H9 (cell line): ENCODE measurements around the gene SLC7A6. TPM values are rescaled to one million over a fixed set of nuclear protein-coding genes. Genes with fewer than 3 reads are reported as not detected.
A peak's percentile ranks its signal among the peaks of the same experiment; 100 is the strongest.

ENCODE experiments used
- DNase-seq: peaks from one replicate; pipeline ENCODE4 v3.0.0-alpha.2; 2017
- H2AFZ ChIP-seq: one replicate; pipeline ENCODE4 v1.6.1; 2013; ENCODE audit warnings: mild to moderate bottlenecking, low read length, control low read depth, moderate library complexity
- H2AK5ac ChIP-seq: 2 replicates; pipeline ENCODE4 v1.6.1; 2013; ENCODE audit warnings: low read length, control low read depth, mixed read lengths; ENCODE audit not compliant: insufficient read length
- H2BK120ac ChIP-seq: one replicate; pipeline ENCODE4 v1.6.1; 2013; ENCODE audit warnings: low read depth, mild to moderate bottlenecking, low read length, control low read depth, inconsistent platforms; ENCODE audit not compliant: poor library complexity, severe bottlenecking
- H2BK12ac ChIP-seq: 2 replicates; pipeline ENCODE4 v1.6.1; 2013; ENCODE audit warnings: low read length, control low read depth, mixed read lengths, low read depth; ENCODE audit not compliant: insufficient read length
- H2BK15ac ChIP-seq: 2 replicates; pipeline ENCODE4 v1.6.1; 2013; ENCODE audit warnings: low read depth, low read length, control low read depth
- H2BK20ac ChIP-seq: one replicate; pipeline ENCODE4 v1.6.1; 2013; ENCODE audit warnings: low read depth, mild to moderate bottlenecking, low read length, control low read depth, inconsistent platforms; ENCODE audit not compliant: poor library complexity, severe bottlenecking
- H2BK5ac ChIP-seq: 2 replicates; pipeline ENCODE4 v1.6.1; 2013; ENCODE audit warnings: low read length, control low read depth, mixed read lengths; ENCODE audit not compliant: insufficient read length
- H3K14ac ChIP-seq: 2 replicates; pipeline ENCODE4 v1.6.1; 2013; ENCODE audit warnings: low read length, control low read depth; ENCODE audit not compliant: insufficient read depth
- H3K18ac ChIP-seq: 2 replicates; pipeline ENCODE4 v1.6.1; 2013; ENCODE audit warnings: low read depth, mild to moderate bottlenecking, mixed read lengths, low read length, control low read depth; ENCODE audit not compliant: insufficient read length
- H3K23ac ChIP-seq: 2 replicates; pipeline ENCODE4 v1.6.1; 2013; ENCODE audit warnings: low read length, control low read depth, mixed read lengths, low read depth; ENCODE audit not compliant: insufficient read length
- H3K23me2 ChIP-seq: 2 replicates; pipeline ENCODE4 v1.6.1; 2013; ENCODE audit warnings: low read depth, mild to moderate bottlenecking, mixed read lengths, low read length, control low read depth; ENCODE audit not compliant: insufficient read length, poor library complexity, severe bottlenecking
- H3K27ac ChIP-seq: 2 replicates; pipeline ENCODE4 v1.5.1; 2013; ENCODE audit warnings: low read length, control low read depth, mixed read lengths, low read depth; ENCODE audit not compliant: insufficient read length
- H3K27me3 ChIP-seq: 2 replicates; pipeline ENCODE4 v1.6.1; 2013; ENCODE audit warnings: low read length, control low read depth, inconsistent platforms; ENCODE audit not compliant: insufficient read depth
- H3K4ac ChIP-seq: 2 replicates; pipeline ENCODE4 v1.6.1; 2013; ENCODE audit warnings: low read depth, mild to moderate bottlenecking, control low read depth, inconsistent platforms, low read length, moderate library complexity
- H3K4me1 ChIP-seq: 2 replicates; pipeline ENCODE4 v1.6.1; 2013; ENCODE audit warnings: low read length, control low read depth, inconsistent platforms; ENCODE audit not compliant: insufficient read depth
- H3K4me2 ChIP-seq: 2 replicates; pipeline ENCODE4 v1.6.1; 2013; ENCODE audit warnings: low read length, control low read depth, mixed read lengths; ENCODE audit not compliant: insufficient read length, insufficient read depth
- H3K56ac ChIP-seq: 2 replicates; pipeline ENCODE4 v1.6.1; 2013; ENCODE audit warnings: low read depth, mild to moderate bottlenecking, mixed read lengths, low read length, control low read depth; ENCODE audit not compliant: insufficient read length
- H3K79me1 ChIP-seq: 2 replicates; pipeline ENCODE4 v1.6.1; 2013; ENCODE audit warnings: low read depth, mild to moderate bottlenecking, moderate library complexity, low read length, control low read depth, inconsistent platforms; ENCODE audit not compliant: insufficient read depth, poor library complexity, severe bottlenecking
- H3K79me2 ChIP-seq: 2 replicates; pipeline ENCODE4 v1.6.1; 2013; ENCODE audit warnings: low read length, control low read depth, inconsistent platforms; ENCODE audit not compliant: insufficient read depth
- H3K9ac ChIP-seq: 2 replicates; pipeline ENCODE4 v1.6.1; 2013; ENCODE audit warnings: low read length, control low read depth, mixed read lengths; ENCODE audit not compliant: insufficient read length; ENCODE audit errors: extremely low read depth
- H3K9me3 ChIP-seq: one replicate; pipeline ENCODE4 v1.6.1; 2013; ENCODE audit warnings: low read depth, low read length, inconsistent platforms; ENCODE audit not compliant: control insufficient read depth
- H3T11ph ChIP-seq: one replicate; pipeline ENCODE4 v1.6.1; 2013; ENCODE audit warnings: mild to moderate bottlenecking, low read length, control low read depth, inconsistent platforms
- H4K20me1 ChIP-seq: one replicate; pipeline ENCODE4 v1.6.1; 2013; ENCODE audit not compliant: control insufficient read depth, insufficient read length, insufficient read depth
- H4K5ac ChIP-seq: 2 replicates; pipeline ENCODE4 v1.6.1; 2013; ENCODE audit warnings: low read depth, mild to moderate bottlenecking, mixed read lengths, low read length, control low read depth; ENCODE audit not compliant: insufficient read length
- H4K8ac ChIP-seq: replicated peaks from 2 replicates; pipeline ENCODE4 v1.6.1; 2013; ENCODE audit warnings: low read length, control low read depth, mixed read lengths, low read depth; ENCODE audit not compliant: insufficient read length
- H4K91ac ChIP-seq: 2 replicates; pipeline ENCODE4 v1.6.1; 2013; ENCODE audit warnings: low read depth, mild to moderate bottlenecking, moderate library complexity, mixed read lengths, low read length, control low read depth; ENCODE audit not compliant: insufficient read length
- H3K27ac Mint-ChIP-seq, 3 experiments: 2 replicates in 2 of 3; 3 replicates in 1 of 3; pipeline ENCODE4 v1.8.0; 2020 to 2021; ENCODE audit warnings: mixed read lengths in 3 of 3, mild to moderate bottlenecking in 1 of 3, moderate library complexity in 1 of 3
- H3K27me3 Mint-ChIP-seq: 2 replicates; pipeline ENCODE4 v1.8.0; 2021; ENCODE audit warnings: low read depth, mild to moderate bottlenecking, moderate library complexity, mixed read lengths
- H3K36me3 Mint-ChIP-seq, 3 experiments: 2 replicates in 2 of 3; 3 replicates in 1 of 3; pipeline ENCODE4 v1.8.0; 2020 to 2021; ENCODE audit warnings: low read depth in 3 of 3, mixed read lengths in 3 of 3; ENCODE audit not compliant: insufficient read depth in 1 of 3
- H3K4me1 Mint-ChIP-seq, 2 experiments: 2 replicates each; pipeline ENCODE4 v1.8.0; 2020; ENCODE audit warnings: mixed read lengths in 2 of 2
- H3K4me3 Mint-ChIP-seq, 2 experiments: 2 replicates in 1 of 2; 3 replicates in 1 of 2; pipeline ENCODE4 v1.8.0; 2020 to 2021; ENCODE audit warnings: mild to moderate bottlenecking in 2 of 2, mixed read lengths in 2 of 2, moderate library complexity in 1 of 2
- H3K9me3 Mint-ChIP-seq, 2 experiments: 2 replicates in 1 of 2; 3 replicates in 1 of 2; pipeline ENCODE4 v1.8.0; 2020; ENCODE audit warnings: mild to moderate bottlenecking in 2 of 2, mixed read lengths in 2 of 2, moderate library complexity in 1 of 2
- WGBS: extraction: QIAGEN DNeasy Blood & Tissue Kit; methylation state at CpG from one replicate; pipeline ENCODE4 v1.1.7; 2013; ENCODE audit warnings: missing lambda C conversion rate, low lambda C conversion rate, mixed read lengths; ENCODE audit not compliant: insufficient read length; ENCODE audit errors: extremely low coverage; 5-methylcytosine and 5-hydroxymethylcytosine counted together
- total RNA-seq: library from RNA; stranded (reverse); gene quantifications from 2 replicates; pipeline ENCODE4 v1.2.1, GENCODE V29; 2021
- TF ChIP-seq, protein P1 (sequence below): fragments of 200-600 bp; sonication (generic); conservative IDR thresholded peaks from 3 replicates; pipeline ENCODE4 v1.8.0; 2021; ENCODE audit warnings: antibody characterized with exemption, mild to moderate bottlenecking

SLC7A6 gene
- total RNA-seq, 1 experiment from 2014 or later = 21.1 TPM

DNA sequence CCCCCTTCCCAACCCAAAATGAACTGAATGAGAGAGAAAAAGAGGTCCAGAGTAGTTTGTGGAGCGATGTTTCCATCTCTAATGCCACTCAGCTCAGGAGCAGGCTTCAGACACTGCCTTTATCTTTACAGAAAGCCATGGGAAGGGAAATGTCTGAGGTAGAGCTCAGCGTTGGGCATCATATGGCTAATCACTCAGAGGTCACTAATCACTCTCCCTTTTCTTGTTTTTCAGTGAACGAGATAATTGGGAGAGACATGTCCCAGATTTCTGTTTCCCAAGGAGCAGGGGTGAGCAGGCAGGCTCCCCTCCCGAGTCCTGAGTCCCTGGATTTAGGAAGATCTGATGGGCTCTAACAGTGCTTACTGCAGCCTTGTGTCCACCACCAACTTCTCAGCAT, 38.2 kb upstream of the SLC7A6 start:
- Histone ChIP-seq H4K8ac (no peak overlapping the region), H3K56ac (no peak overlapping the region), H4K5ac (no peak overlapping the region), H2BK120ac (no peak overlapping the region), H2BK15ac (no peak overlapping the region), H3K18ac (no peak overlapping the region), H3T11ph (no peak overlapping the region), H3K9me3 (no peaks in the 10 kb centered on the region), H4K20me1 (no peaks in the 10 kb centered on the region), H2AK5ac (no peak overlapping the region), H3K23ac (no peak overlapping the region), H3K79me2 (no peaks in the 10 kb centered on the region), H2BK5ac (no peak overlapping the region), H3K4me2 (no peak overlapping the region), H3K4me1 (peaks cover 2% of the 10 kb centered on the region; the same call in 1 of the 2 replicates), H3K27ac (no peak overlapping the region), H2BK12ac (no peak overlapping the region), H4K91ac (no peak overlapping the region), H3K79me1 (no peaks in the 10 kb centered on the region), H3K4ac (no peak overlapping the region), H3K23me2 (no peaks in the 10 kb centered on the region), H2BK20ac (no peak overlapping the region), H3K27me3 (no peaks in the 10 kb centered on the region), H2AFZ (no peak overlapping the region), H3K9ac (no peak overlapping the region), H3K14ac (no peak overlapping the region)
- TF ChIP-seq, protein P1, sequence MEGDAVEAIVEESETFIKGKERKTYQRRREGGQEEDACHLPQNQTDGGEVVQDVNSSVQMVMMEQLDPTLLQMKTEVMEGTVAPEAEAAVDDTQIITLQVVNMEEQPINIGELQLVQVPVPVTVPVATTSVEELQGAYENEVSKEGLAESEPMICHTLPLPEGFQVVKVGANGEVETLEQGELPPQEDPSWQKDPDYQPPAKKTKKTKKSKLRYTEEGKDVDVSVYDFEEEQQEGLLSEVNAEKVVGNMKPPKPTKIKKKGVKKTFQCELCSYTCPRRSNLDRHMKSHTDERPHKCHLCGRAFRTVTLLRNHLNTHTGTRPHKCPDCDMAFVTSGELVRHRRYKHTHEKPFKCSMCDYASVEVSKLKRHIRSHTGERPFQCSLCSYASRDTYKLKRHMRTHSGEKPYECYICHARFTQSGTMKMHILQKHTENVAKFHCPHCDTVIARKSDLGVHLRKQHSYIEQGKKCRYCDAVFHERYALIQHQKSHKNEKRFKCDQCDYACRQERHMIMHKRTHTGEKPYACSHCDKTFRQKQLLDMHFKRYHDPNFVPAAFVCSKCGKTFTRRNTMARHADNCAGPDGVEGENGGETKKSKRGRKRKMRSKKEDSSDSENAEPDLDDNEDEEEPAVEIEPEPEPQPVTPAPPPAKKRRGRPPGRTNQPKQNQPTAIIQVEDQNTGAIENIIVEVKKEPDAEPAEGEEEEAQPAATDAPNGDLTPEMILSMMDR = no peak
- WGBS = no CpG with 5 or more reads among the region's 4 CpGs
- Mint-ChIP-seq H3K4me3 (no peak overlapping the region), H3K9me3 (no peaks in the 10 kb centered on the region), H3K4me1 (peaks cover under 1 to 3% of the 10 kb centered on the region in 2 experiments; a peak in 3 of 4 replicates), H3K27ac (peak overlapping the region in 1 of 3 experiments; percentile 29; a peak in 1 of 7 replicates), H3K36me3 (peaks cover 6 to 30% (median 22%) of the 10 kb centered on the region in 3 experiments; a peak in 6 of 7 replicates), H3K27me3 (no peaks in the 10 kb centered on the region)
- DNase-seq = no peak
